Common myeloid progenitor, CD34-positive (primary cell): Measurements from ENCODE around the gene SMARCE1.

ENCODE experiments used
- CTCF ChIA-PET: fragments of 350-600 bp; sonication (Branson Sonifier 250); formaldehyde crosslinking; loops from one replicate; lab custom pipeline; 2021; ENCODE audit warnings: antibody characterized with exemption; lab: Charles Lee
- POLR2A ChIA-PET: fragments of 350-600 bp; sonication (Branson Sonifier 250); formaldehyde crosslinking; loops from one replicate; lab custom pipeline; 2021; ENCODE audit warnings: antibody characterized with exemption; lab: Charles Lee
- DNase-seq, 3 donors: peaks; one replicate each; pipeline versions ENCODE4 v3.0.0 to v3.0.0-alpha.2; 2013
- H3K27ac ChIP-seq, 2 experiments: 1 replicate in 1 of 2; 2 replicates in 1 of 2; pipeline ENCODE4 v1.7.0; 2013; ENCODE audit warnings: inconsistent platforms in 2 of 2, low read length in 2 of 2, mild to moderate bottlenecking in 2 of 2, low read depth in 1 of 2, moderate library complexity in 1 of 2; ENCODE audit not compliant: severe bottlenecking in 2 of 2, insufficient read depth in 1 of 2, poor library complexity in 1 of 2
- H3K27me3 ChIP-seq, 5 experiments: replicated peaks in 2 of 5; 1 replicate in 3 of 5; 2 replicates in 2 of 5; pipeline versions ENCODE4 v1.6.1 to v1.7.0; 2013; ENCODE audit warnings: low read length in 4 of 5, mild to moderate bottlenecking in 2 of 5, moderate library complexity in 2 of 5, inconsistent platforms in 1 of 5; ENCODE audit not compliant: insufficient read depth in 5 of 5, control insufficient read depth in 4 of 5
- H3K36me3 ChIP-seq, 4 experiments: 1 replicate in 2 of 4; 2 replicates in 2 of 4; pipeline versions ENCODE4 v1.6.1 to v1.7.0; 2013; ENCODE audit warnings: low read length in 3 of 4, control low read depth in 1 of 4, mild to moderate bottlenecking in 1 of 4; ENCODE audit not compliant: control insufficient read depth in 4 of 4, insufficient read depth in 4 of 4
- H3K4me1 ChIP-seq, 4 experiments: 1 replicate in 3 of 4; 2 replicates in 1 of 4; pipeline versions ENCODE4 v1.6.1 to v1.7.1; 2013; ENCODE audit warnings: low read length in 3 of 4, mild to moderate bottlenecking in 3 of 4, control low read depth in 1 of 4, inconsistent platforms in 1 of 4, moderate library complexity in 1 of 4; ENCODE audit not compliant: control insufficient read depth in 4 of 4, insufficient read depth in 4 of 4; ENCODE audit errors: control extremely low read depth in 1 of 4
- H3K4me3 ChIP-seq, 7 experiments: 1 replicate in 4 of 7; 2 replicates in 3 of 7; pipeline versions ENCODE4 v1.5.1 to v1.7.0; 2013; ENCODE audit warnings: mild to moderate bottlenecking in 7 of 7, low read length in 6 of 7, moderate library complexity in 6 of 7, inconsistent platforms in 2 of 7, low read depth in 2 of 7, control low read depth in 1 of 7; ENCODE audit not compliant: insufficient read depth in 4 of 7, control insufficient read depth in 1 of 7; ENCODE audit errors: extremely low read depth in 1 of 7
- H3K9me3 ChIP-seq, 5 experiments: 1 replicate in 4 of 5; 2 replicates in 1 of 5; pipeline versions ENCODE4 v1.6.1 to v1.7.1; 2013; ENCODE audit warnings: low read length in 4 of 5, mild to moderate bottlenecking in 2 of 5, inconsistent platforms in 1 of 5, low read depth in 1 of 5, moderate library complexity in 1 of 5; ENCODE audit not compliant: control insufficient read depth in 4 of 5, insufficient read depth in 2 of 5; ENCODE audit errors: control extremely low read depth in 1 of 5
- WGBS: methylation state at CpG from one replicate; pipeline ENCODE4 v1.1.5; 2013; ENCODE audit not compliant: insufficient coverage; 5-methylcytosine and 5-hydroxymethylcytosine counted together

SMARCE1 gene

DNA sequence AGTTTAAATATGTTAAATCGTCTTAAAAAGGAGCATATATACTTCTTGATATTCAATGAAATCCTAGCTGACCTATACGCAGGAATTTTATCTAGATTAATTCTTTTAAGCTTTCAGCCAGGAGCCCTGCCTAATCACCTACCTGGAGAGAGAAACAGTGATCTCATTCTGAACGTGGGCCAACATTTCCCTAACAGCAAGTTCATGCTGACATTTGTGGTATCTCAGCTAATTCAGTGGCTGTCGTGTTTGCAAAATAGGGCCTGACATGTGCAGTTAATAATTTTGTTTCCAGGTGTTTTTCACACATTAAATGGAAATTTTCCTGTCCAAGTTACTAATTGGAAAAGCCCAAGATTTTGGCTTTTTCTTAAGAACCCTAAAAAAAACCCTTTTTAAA lies 38.6 kb upstream of the SMARCE1 start:
- CTCF ChIA-PET = no interaction called here

DNA sequence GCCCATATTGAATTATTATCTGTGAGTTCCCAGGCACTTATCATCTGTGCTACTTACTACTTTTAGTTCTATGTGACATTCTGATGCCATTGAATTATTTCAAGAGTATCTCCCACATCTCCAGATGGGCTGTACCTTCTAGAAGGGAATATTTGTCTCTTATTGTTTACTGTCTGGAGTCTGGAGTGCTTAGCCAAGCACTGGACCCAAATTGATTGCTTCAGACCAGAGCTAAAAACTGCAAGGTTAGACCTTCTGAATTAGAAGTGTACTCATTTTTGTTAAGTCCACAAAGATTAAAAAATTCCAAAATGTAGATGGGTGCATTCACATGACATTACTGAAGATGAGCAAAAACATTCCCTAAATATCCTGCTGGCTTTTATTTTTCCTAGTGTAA lies 33.4 kb upstream of the SMARCE1 start:
- POLR2A ChIA-PET = no interaction called here
- no peak for DNase-seq
- Histone ChIP-seq H3K4me1 (no peaks in the 10 kb centered on the region), H3K27ac (no peak overlapping the region), H3K9me3 (no peaks in the 10 kb centered on the region), H3K36me3 (no peaks in the 10 kb centered on the region), H3K27me3 (peaks cover 2 to 59% (median 20%) of the 10 kb centered on the region in 5 experiments), H3K4me3 (no peak overlapping the region)
- CTCF ChIA-PET = interaction anchor here (2.0 kb wide), 1 partner anchor 11 kb away, joined by 6 read pairs; no protein-coding TSS in a partner anchor

More for the DNA sequence above, 38.6 kb upstream of the SMARCE1 start:
- WGBS = 88% methylated on average over 2 of the region's 4 CpGs
- POLR2A ChIA-PET = no interaction called here
- H3K27ac ChIP-seq = no peak overlapping the region
- H3K4me1 ChIP-seq = no peaks in the 10 kb centered on the region
- no peaks in the 10 kb centered on the region for H3K36me3 ChIP-seq
- H3K9me3 ChIP-seq = no peaks in the 10 kb centered on the region
- H3K27me3 ChIP-seq = peaks cover 2 to 35% (median 12%) of the 10 kb centered on the region in 5 experiments
- H3K4me3 ChIP-seq = no peak overlapping the region
- no peak for DNase-seq

DNA sequence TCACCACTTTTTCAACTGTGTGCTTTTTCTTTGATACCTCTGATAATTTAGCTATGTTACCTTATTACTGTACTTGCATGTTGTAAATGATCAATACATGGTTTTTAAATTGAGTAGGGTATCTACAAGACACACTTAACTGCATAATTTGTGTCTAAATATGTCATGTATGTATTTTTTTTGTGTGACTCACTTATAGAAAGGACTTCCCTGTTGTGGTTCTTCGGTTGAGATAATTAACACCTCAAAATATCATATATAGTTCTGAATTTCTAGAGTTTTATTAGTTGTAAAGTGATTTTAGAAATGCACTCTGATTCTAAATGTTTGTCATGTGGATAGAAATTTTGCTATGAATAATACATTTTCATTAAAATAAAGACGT lies 31.9 kb upstream of the SMARCE1 start:
- Histone ChIP-seq H3K9me3 (no peaks in the 10 kb centered on the region), H3K27me3 (peaks cover 2 to 62% (median 26%) of the 10 kb centered on the region in 5 experiments), H3K27ac (no peak overlapping the region), H3K4me3 (no peak overlapping the region), H3K4me1 (no peaks in the 10 kb centered on the region), H3K36me3 (no peaks in the 10 kb centered on the region)
- DNase-seq = no peak
- CTCF ChIA-PET = no interaction called here
- WGBS = no CpG with 5 or more reads among the region's 2 CpGs
- POLR2A ChIA-PET = no interaction called here

- no CpG with 5 or more reads among the region's 4 CpGs for WGBS
- Histone ChIP-seq H3K27ac (no peak overlapping the region), H3K36me3 (no peaks in the 10 kb centered on the region), H3K27me3 (peaks cover 2 to 65% (median 26%) of the 10 kb centered on the region in 5 experiments), H3K9me3 (no peaks in the 10 kb centered on the region), H3K4me1 (no peaks in the 10 kb centered on the region), H3K4me3 (no peak overlapping the region)
- POLR2A ChIA-PET = no interaction called here
- DNase-seq = peak in 1 of 3 donors; percentile 10
- CTCF ChIA-PET = no interaction called here
Measured at GRCh38 chr17:40678902-40679522, 31.4 kb upstream of the SMARCE1 start.

DNA sequence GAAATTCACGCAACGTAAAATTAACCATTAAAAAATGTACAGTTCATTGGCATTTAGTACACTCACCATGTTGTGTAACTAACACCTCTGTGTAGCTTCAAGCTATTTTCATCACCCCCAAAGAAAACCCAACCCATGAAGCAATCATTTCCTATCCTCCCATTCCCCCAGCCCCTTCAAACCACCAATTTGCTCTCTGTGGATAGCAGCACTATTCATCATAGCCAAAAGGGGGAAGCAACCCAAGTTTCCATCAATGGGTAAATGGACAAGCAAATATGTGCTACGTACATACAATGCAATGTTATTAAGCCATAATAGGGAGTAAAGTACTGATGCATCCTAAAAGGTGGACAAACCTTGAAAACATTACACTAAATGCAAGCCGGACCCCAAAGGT lies 28.3 kb upstream of the SMARCE1 start:
- POLR2A ChIA-PET = no interaction called here
- CTCF ChIA-PET = no interaction called here

GRCh38 chr17:40672654-40673053 lies 25.0 kb upstream of the SMARCE1 start:
- POLR2A ChIA-PET = no interaction called here

More for the DNA sequence above, 28.3 kb upstream of the SMARCE1 start:
- no peaks in the 10 kb centered on the region for H3K9me3 ChIP-seq
- peak in 2 of 3 donors; percentile 21 for DNase-seq
- H3K27ac ChIP-seq = no peak overlapping the region
- H3K4me1 ChIP-seq = no peaks in the 10 kb centered on the region
- H3K36me3 ChIP-seq = no peaks in the 10 kb centered on the region
- 100% methylated on average over 2 of the region's 4 CpGs for WGBS
- H3K4me3 ChIP-seq = no peak overlapping the region
- H3K27me3 ChIP-seq = peaks cover 7 to 64% (median 25%) of the 10 kb centered on the region in 5 experiments

DNA sequence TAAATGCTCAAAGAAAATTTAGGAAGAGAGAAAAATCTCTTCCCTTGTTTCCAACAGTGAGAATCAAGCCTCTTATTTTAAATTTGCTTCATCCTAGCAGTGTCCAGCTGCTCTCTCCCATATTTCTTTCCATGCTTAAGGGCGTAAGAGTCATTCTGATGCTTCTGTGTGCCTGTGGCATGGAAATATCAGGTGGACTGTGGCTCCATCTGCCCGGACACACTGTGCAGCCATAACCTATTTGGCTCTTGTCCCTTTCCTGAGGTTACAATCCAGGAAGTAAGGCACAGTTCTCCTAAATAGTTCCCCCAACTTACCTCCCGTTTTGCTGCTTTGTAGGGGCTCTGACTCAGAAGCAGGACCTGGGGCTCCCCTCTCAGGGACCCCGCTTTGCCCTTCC lies 23.7 kb upstream of the SMARCE1 start:
- H3K27me3 ChIP-seq = peaks cover 7 to 41% (median 22%) of the 10 kb centered on the region in 5 experiments

More at GRCh38 chr17:40672654-40673053, 25.0 kb upstream of the SMARCE1 start:
- Histone ChIP-seq H3K4me3 (no peak overlapping the region), H3K9me3 (no peaks in the 10 kb centered on the region), H3K36me3 (no peaks in the 10 kb centered on the region), H3K4me1 (no peaks in the 10 kb centered on the region), H3K27me3 (peaks cover 7 to 50% (median 24%) of the 10 kb centered on the region in 5 experiments), H3K27ac (no peak overlapping the region)
- WGBS = no CpG with 5 or more reads among the region's 2 CpGs
- no peak for DNase-seq
- CTCF ChIA-PET = no interaction called here

More for the DNA sequence above, 23.7 kb upstream of the SMARCE1 start:
- Histone ChIP-seq H3K36me3 (no peaks in the 10 kb centered on the region), H3K4me3 (no peak overlapping the region), H3K4me1 (no peaks in the 10 kb centered on the region), H3K27ac (no peak overlapping the region), H3K9me3 (no peaks in the 10 kb centered on the region)
- ChIA-PET CTCF (no interaction called here), POLR2A (no interaction called here)
- WGBS = 39% methylated on average over 3 of the region's 4 CpGs
- no peak for DNase-seq
